ENCODE measurements around the gene CACNA1C.

DNA sequence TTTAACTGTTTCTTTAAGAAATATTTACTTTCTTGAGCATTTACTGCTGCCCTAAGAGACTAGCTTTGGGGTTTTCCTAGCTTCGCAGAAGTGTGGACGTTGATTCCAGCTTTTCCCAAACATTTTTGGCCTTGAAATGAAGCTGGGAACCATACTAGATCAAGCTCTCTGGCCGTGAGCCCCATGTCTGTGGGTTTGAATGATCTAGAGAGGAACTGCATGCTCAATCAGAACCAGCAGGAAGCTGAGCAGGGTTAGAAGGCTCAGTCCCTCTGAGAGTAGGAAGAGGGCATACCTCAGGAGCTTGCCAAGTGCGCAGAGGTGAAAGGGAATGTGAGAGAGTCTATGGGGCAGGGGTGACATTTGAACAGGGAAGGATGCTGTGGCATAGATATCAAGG, 292.1 kb downstream of the CACNA1C start:
- TF ChIP-seq, protein P1, sequence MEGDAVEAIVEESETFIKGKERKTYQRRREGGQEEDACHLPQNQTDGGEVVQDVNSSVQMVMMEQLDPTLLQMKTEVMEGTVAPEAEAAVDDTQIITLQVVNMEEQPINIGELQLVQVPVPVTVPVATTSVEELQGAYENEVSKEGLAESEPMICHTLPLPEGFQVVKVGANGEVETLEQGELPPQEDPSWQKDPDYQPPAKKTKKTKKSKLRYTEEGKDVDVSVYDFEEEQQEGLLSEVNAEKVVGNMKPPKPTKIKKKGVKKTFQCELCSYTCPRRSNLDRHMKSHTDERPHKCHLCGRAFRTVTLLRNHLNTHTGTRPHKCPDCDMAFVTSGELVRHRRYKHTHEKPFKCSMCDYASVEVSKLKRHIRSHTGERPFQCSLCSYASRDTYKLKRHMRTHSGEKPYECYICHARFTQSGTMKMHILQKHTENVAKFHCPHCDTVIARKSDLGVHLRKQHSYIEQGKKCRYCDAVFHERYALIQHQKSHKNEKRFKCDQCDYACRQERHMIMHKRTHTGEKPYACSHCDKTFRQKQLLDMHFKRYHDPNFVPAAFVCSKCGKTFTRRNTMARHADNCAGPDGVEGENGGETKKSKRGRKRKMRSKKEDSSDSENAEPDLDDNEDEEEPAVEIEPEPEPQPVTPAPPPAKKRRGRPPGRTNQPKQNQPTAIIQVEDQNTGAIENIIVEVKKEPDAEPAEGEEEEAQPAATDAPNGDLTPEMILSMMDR (conservative IDR thresholded peaks at IDR 0.05 in 1 of 2, IDR thresholded peaks at IDR 0.05 in 1 of 2; ENCODE audit: low read depth in 1 of 2, low read length in 2 of 2), result no peak
- TF ChIP-seq EZH2 (IDR thresholded peaks at IDR 0.05; ENCODE audit: low read length, missing control alignments), result no peak
